ENCODE results near the gene NXF1. TPM values are rescaled to one million over a fixed set of nuclear protein-coding genes. Genes with fewer than 3 reads are reported as not detected.
A peak's percentile ranks its signal among the peaks of the same experiment; 100 is the strongest.

The NXF1 gene
- total and polyA plus RNA-seq, 2 experiments from 2014 or later, result 37.2 to 71.9 TPM

DNA sequence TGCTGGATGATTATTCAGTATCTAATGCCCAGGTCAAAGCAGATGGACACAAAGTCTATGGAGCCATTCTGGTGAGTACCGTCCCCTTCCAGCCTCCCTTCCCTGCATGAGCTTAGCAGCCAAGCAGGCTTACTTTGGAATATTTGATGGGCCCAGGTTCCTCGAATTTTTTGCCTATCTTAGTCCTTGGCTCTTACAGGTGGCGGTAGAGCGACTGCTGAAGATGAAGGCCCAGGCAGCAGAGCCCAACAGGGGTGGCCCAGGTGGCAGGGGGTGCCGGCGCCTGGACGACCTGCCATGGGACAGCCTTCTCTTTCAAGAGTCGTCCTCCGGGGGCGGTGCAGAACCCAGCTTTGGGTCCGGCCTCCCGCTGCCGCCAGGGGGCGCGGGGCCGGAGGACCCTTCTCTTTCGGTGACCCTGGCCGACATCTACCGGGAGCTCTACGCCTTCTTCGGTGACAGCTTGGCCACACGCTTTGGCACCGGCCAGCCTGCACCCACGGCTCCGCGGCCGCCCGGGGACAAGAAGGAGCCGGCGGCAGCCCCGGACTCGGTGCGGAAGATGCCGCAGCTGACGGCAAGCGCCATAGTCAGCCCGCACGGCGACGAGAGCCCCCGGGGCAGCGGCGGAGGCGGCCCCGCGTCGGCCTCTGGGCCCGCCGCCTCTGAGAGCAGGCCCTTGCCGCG, 18.8 kb downstream of the NXF1 start:
- Histone ChIP-seq H3K36me3 (replicated peaks; ENCODE audit: insufficient read depth, low read depth) (no peaks in the 10 kb centered on the region), H2AFZ (peak overlapping the region; percentile 62), H3K27me3 (no peaks in the 10 kb centered on the region), H3K4me3 (peak overlapping the region; percentile 60), H3K27ac (peak overlapping the region; percentile 93), H3K4me1 (ENCODE audit: insufficient read depth) (peaks cover 27% of the 10 kb centered on the region), H3K9me3 (ENCODE audit: low read depth) (no peaks in the 10 kb centered on the region), H3K79me2 (peaks cover 56% of the 10 kb centered on the region), H3K9me2 (replicated peaks; ENCODE audit: insufficient read depth) (no peaks in the 10 kb centered on the region), H3K4me2 (peak overlapping the region; percentile 91), H4K20me1 (ENCODE audit: insufficient read depth, poor library complexity, severe bottlenecking) (no peaks in the 10 kb centered on the region)
- TF ChIP-seq, protein P1, sequence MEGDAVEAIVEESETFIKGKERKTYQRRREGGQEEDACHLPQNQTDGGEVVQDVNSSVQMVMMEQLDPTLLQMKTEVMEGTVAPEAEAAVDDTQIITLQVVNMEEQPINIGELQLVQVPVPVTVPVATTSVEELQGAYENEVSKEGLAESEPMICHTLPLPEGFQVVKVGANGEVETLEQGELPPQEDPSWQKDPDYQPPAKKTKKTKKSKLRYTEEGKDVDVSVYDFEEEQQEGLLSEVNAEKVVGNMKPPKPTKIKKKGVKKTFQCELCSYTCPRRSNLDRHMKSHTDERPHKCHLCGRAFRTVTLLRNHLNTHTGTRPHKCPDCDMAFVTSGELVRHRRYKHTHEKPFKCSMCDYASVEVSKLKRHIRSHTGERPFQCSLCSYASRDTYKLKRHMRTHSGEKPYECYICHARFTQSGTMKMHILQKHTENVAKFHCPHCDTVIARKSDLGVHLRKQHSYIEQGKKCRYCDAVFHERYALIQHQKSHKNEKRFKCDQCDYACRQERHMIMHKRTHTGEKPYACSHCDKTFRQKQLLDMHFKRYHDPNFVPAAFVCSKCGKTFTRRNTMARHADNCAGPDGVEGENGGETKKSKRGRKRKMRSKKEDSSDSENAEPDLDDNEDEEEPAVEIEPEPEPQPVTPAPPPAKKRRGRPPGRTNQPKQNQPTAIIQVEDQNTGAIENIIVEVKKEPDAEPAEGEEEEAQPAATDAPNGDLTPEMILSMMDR (IDR thresholded peaks at IDR 0.05; ENCODE audit: poor library complexity), result peak; percentile 97
- TF ChIP-seq EZH2 (IDR thresholded peaks at IDR 0.05; ENCODE audit: borderline replicate concordance) (no peak), EZH2phosphoT487 (IDR thresholded peaks at IDR 0.05; ENCODE audit: low read depth, severe bottlenecking, unreplicated experiment) (no peak)
- 4% methylated on average over 51 of the region's 51 CpGs for WGBS (ENCODE audit: low lambda C conversion rate, missing lambda C conversion rate)
- peak; percentile 94 for DNase-seq (ENCODE audit: low spot score)

DNA sequence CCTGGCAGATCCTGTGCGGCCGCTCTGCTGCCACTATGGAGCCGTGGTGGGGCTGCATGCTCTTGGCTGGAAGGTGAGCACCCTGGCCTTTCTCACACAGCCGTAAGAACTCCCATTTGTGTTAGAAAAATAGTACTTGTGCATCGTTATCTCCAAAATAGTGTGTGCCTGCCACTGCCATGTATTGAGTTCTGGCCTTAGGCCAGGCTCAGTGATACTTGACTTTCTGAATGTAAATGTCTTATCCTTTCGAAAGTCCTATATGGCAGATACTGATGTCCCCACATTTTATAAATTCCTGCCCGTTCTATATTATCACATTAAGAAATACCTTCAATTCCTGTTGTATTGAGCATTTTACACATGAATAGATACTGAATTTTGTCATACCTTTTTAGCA, 22.5 kb downstream of the NXF1 start:
- TF ChIP-seq EZH2phosphoT487 (IDR thresholded peaks at IDR 0.05; ENCODE audit: low read depth, severe bottlenecking, unreplicated experiment) (no peak), EZH2 (IDR thresholded peaks at IDR 0.05; ENCODE audit: borderline replicate concordance) (no peak)
- TF ChIP-seq, protein P1 (IDR thresholded peaks at IDR 0.05; ENCODE audit: poor library complexity), result no peak
- no peaks in the 10 kb centered on the region for H3K9me3 ChIP-seq (ENCODE audit: low read depth)
- no peaks in the 10 kb centered on the region for H3K27me3 ChIP-seq
- H3K4me2 ChIP-seq, result no peak overlapping the region
- no peak for DNase-seq (ENCODE audit: low spot score)
- peaks cover 19% of the 10 kb centered on the region for H3K79me2 ChIP-seq
- H3K9me2 ChIP-seq (replicated peaks; ENCODE audit: insufficient read depth), result no peaks in the 10 kb centered on the region
- H2AFZ ChIP-seq, result no peak overlapping the region
- H3K4me3 ChIP-seq, result no peak overlapping the region
- peaks cover 8% of the 10 kb centered on the region for H3K4me1 ChIP-seq (ENCODE audit: insufficient read depth)
- no peaks in the 10 kb centered on the region for H4K20me1 ChIP-seq (ENCODE audit: insufficient read depth, poor library complexity, severe bottlenecking)
- 97% methylated on average over 7 of the region's 7 CpGs for WGBS (ENCODE audit: low lambda C conversion rate, missing lambda C conversion rate)
- H3K36me3 ChIP-seq (replicated peaks; ENCODE audit: insufficient read depth, low read depth), result no peaks in the 10 kb centered on the region
- no peak overlapping the region for H3K27ac ChIP-seq

DNA sequence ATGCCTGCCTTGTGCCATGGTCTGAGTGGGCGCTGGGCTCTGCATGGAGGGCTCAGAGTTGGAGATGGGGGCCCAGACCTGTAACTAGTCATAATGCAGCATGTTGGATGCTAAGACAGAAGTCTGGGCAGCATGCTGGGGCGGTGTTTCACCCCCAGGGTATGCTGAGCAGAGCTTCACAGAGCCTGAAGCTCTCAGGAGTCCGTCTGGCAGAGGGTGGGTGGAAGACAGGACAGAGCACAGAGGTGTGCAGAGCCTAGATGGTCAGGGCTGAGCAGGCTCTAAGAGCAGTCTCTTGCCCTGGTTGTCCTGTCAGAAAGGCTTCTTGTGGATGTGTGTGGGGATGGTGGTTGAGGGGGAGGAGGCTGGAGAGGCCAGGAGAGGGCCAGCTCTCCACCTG, 26.8 kb downstream of the NXF1 start:
- no peaks in the 10 kb centered on the region for H3K36me3 ChIP-seq (replicated peaks; ENCODE audit: insufficient read depth, low read depth)
- 100% methylated on average over 3 of the region's 3 CpGs for WGBS (ENCODE audit: low lambda C conversion rate, missing lambda C conversion rate)
- H3K9me3 ChIP-seq (ENCODE audit: low read depth), result no peaks in the 10 kb centered on the region

More for the DNA sequence above, 26.8 kb downstream of the NXF1 start:
- Histone ChIP-seq H3K4me3 (no peak overlapping the region), H3K4me1 (ENCODE audit: insufficient read depth) (no peaks in the 10 kb centered on the region), H3K9me2 (replicated peaks; ENCODE audit: insufficient read depth) (no peaks in the 10 kb centered on the region), H3K27ac (no peak overlapping the region), H3K4me2 (no peak overlapping the region), H2AFZ (no peak overlapping the region), H3K27me3 (no peaks in the 10 kb centered on the region), H4K20me1 (ENCODE audit: insufficient read depth, poor library complexity, severe bottlenecking) (no peaks in the 10 kb centered on the region), H3K79me2 (peaks cover 5% of the 10 kb centered on the region)
- DNase-seq (ENCODE audit: low spot score), result no peak
- TF ChIP-seq, protein P1 (IDR thresholded peaks at IDR 0.05; ENCODE audit: poor library complexity), result no peak
- TF ChIP-seq EZH2 (IDR thresholded peaks at IDR 0.05; ENCODE audit: borderline replicate concordance), result no peak
- TF ChIP-seq EZH2phosphoT487 (IDR thresholded peaks at IDR 0.05; ENCODE audit: low read depth, severe bottlenecking, unreplicated experiment), result no peak
